Sigmoid colon (tissue), 4 donors: ENCODE data around the gene COL6A5.
"Not testable (repeated sequence)": the region's sequence is repeated elsewhere in the genome, so short reads cannot be mapped to it uniquely, and the experiment has no call there.

Source experiments
- CTCF ChIP-seq, 4 experiments: fragments of 450-650 bp in 3 of 4; fragments of 200-600 bp in 1 of 4; IDR thresholded peaks; one replicate each; pipeline ENCODE4 v1.5.1; 2016 to 2019; ENCODE audit warnings: antibody characterized with exemption in 4 of 4, mild to moderate bottlenecking in 3 of 4, moderate library complexity in 2 of 4
- EP300 ChIP-seq, 4 donors: sonication (generic); formaldehyde crosslinking; IDR thresholded peaks; one replicate each; pipeline ENCODE4 v1.6.1; 2017; ENCODE audit warnings: antibody characterized with exemption in 4 of 4
- POLR2A ChIP-seq, 2 donors: fragments of 450-650 bp; IDR thresholded peaks; one replicate each; pipeline ENCODE4 v1.6.1; 2016; ENCODE audit warnings: antibody characterized with exemption in 2 of 2, mild to moderate bottlenecking in 2 of 2, moderate library complexity in 2 of 2
- POLR2AphosphoS5 ChIP-seq, 4 donors: sonication (generic); formaldehyde crosslinking; IDR thresholded peaks; one replicate each; pipeline ENCODE4 v1.6.1; 2017; ENCODE audit warnings: antibody characterized with exemption in 4 of 4

- TF ChIP-seq POLR2A, CTCF, POLR2AphosphoS5, EP300 (IDR thresholded peaks at IDR 0.05): not testable (repeated sequence)
Measured at GRCh38 chr3:130448155-130448554, 102.7 kb downstream of the COL6A5 start.
